H1 (cell line): ENCODE results near the gene SNX17.

Experiments
- TF ChIP-seq, protein P1 (sequence below): IDR thresholded peaks from 2 replicates; pipeline ENCODE4 v1.6.1; 2012; ENCODE audit warnings: inconsistent platforms
- TF ChIP-seq, protein P2 (sequence below), 3 experiments: IDR thresholded peaks; 1 replicate in 2 of 3; 2 replicates in 1 of 3; pipeline versions ENCODE4 v1.5.1 to v1.6.1; 2011; ENCODE audit warnings: low read length in 3 of 3, mild to moderate bottlenecking in 3 of 3, inconsistent platforms in 2 of 3, low read depth in 1 of 3, moderate library complexity in 1 of 3; ENCODE audit not compliant: insufficient read depth in 1 of 3; ENCODE audit errors: control extremely low read depth in 1 of 3

DNA sequence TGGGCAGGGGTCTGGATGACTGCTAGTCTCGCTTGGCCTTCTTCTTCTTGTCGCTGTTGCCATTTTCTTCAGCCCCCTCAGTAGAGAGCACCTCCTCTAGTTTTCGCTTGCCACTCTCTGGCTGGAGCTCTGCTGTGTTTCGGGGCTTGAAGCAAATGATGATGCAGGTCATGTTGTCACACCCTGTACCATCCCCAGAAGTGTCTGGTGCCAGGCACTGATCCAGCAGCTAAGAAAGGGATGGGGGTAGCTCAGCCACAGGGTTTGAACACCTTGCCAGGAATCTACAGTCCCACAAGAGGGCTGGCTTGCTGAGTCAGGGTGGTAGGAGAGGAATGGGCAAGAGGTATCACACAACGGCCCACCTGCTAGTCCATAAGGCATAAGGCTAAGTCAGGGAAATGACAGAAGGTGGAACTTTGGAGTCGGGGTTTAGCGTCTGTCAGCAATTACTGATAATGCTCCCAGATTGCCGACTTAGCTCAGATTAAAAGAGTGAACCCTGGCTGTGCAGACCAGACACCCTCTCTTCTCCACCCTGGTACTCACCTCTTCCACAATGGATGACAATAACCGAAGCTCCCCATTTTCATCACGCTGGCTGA lies 11.3 kb downstream of the SNX17 start:
- TF ChIP-seq, protein P1, sequence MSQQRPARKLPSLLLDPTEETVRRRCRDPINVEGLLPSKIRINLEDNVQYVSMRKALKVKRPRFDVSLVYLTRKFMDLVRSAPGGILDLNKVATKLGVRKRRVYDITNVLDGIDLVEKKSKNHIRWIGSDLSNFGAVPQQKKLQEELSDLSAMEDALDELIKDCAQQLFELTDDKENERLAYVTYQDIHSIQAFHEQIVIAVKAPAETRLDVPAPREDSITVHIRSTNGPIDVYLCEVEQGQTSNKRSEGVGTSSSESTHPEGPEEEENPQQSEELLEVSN, result no peak
- TF ChIP-seq, protein P2, sequence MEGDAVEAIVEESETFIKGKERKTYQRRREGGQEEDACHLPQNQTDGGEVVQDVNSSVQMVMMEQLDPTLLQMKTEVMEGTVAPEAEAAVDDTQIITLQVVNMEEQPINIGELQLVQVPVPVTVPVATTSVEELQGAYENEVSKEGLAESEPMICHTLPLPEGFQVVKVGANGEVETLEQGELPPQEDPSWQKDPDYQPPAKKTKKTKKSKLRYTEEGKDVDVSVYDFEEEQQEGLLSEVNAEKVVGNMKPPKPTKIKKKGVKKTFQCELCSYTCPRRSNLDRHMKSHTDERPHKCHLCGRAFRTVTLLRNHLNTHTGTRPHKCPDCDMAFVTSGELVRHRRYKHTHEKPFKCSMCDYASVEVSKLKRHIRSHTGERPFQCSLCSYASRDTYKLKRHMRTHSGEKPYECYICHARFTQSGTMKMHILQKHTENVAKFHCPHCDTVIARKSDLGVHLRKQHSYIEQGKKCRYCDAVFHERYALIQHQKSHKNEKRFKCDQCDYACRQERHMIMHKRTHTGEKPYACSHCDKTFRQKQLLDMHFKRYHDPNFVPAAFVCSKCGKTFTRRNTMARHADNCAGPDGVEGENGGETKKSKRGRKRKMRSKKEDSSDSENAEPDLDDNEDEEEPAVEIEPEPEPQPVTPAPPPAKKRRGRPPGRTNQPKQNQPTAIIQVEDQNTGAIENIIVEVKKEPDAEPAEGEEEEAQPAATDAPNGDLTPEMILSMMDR (IDR thresholded peaks at IDR 0.05; ENCODE audit: control extremely low read depth in 1 of 3, insufficient read depth in 1 of 3, low read depth in 1 of 3, low read length in 3 of 3), result no peak
